PC-9 (cell line): Measurements from ENCODE around the gene GSX1.

Source experiments
- EZH2 ChIP-seq: fragments of 200-600 bp; sonication (generic); IDR thresholded peaks from 2 replicates; pipeline ENCODE4 v1.8.0; 2017; ENCODE audit warnings: antibody characterized with exemption, low read depth
- TF ChIP-seq, protein P1 (sequence below): fragments of 200-600 bp; sonication (generic); conservative IDR thresholded peaks from 2 replicates; pipeline ENCODE4 v1.6.1; 2017; ENCODE audit warnings: mixed run types, antibody characterized with exemption, mild to moderate bottlenecking, moderate library complexity

DNA sequence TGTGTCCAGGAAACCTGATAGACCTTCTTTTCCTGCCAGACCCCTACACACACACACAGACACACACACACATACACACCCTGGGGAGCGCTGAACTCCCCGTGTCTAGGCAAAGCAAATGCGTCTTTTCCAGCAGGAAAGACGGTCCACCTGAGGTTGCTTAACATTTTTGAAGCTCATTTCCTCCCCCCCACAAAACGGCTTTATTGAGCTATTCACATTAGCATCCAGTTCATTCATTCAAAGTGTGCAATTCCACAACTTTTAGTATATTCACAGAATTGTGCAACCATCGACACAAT, 3.4 kb downstream of the GSX1 start:
- TF ChIP-seq, protein P1, sequence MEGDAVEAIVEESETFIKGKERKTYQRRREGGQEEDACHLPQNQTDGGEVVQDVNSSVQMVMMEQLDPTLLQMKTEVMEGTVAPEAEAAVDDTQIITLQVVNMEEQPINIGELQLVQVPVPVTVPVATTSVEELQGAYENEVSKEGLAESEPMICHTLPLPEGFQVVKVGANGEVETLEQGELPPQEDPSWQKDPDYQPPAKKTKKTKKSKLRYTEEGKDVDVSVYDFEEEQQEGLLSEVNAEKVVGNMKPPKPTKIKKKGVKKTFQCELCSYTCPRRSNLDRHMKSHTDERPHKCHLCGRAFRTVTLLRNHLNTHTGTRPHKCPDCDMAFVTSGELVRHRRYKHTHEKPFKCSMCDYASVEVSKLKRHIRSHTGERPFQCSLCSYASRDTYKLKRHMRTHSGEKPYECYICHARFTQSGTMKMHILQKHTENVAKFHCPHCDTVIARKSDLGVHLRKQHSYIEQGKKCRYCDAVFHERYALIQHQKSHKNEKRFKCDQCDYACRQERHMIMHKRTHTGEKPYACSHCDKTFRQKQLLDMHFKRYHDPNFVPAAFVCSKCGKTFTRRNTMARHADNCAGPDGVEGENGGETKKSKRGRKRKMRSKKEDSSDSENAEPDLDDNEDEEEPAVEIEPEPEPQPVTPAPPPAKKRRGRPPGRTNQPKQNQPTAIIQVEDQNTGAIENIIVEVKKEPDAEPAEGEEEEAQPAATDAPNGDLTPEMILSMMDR = no peak
- TF ChIP-seq EZH2 = no peak
